Peyer's patch (tissue), 4 donors: ENCODE data around the gene FDXACB1. TPM values are rescaled to one million over a fixed set of nuclear protein-coding genes. Genes with fewer than 3 reads are reported as not detected.
"Not testable (repeated sequence)": the region's sequence is repeated elsewhere in the genome, so short reads cannot be mapped to it uniquely, and the experiment has no call there.

Experiments used
- DNase-seq, 3 donors: peaks; one replicate each; pipeline ENCODE4 v3.0.0-alpha.2; 2017 to 2019
- H3K27ac ChIP-seq, 4 donors: fragments of 200-600 bp; sonication (generic); one replicate each; pipeline ENCODE4 v1.5.1; 2016 to 2019
- H3K27me3 ChIP-seq, 2 donors: fragments of 200-600 bp; sonication (generic); one replicate each; pipeline ENCODE4 v1.5.1; 2019
- H3K36me3 ChIP-seq, 3 donors: fragments of 200-600 bp; sonication (generic); one replicate each; pipeline ENCODE4 v1.5.1; 2016 to 2019
- H3K4me1 ChIP-seq, 4 donors: fragments of 200-600 bp; sonication (generic); one replicate each; pipeline ENCODE4 v1.5.1; 2016 to 2019
- H3K4me3 ChIP-seq, 4 donors: fragments of 200-600 bp; sonication (generic); 1 replicate in 3 of 4; 2 replicates in 1 of 4; pipeline ENCODE4 v1.5.1; 2016 to 2019; ENCODE audit warnings: mild to moderate bottlenecking in 1 of 4
- H3K9me3 ChIP-seq, 4 donors: fragments of 200-600 bp; sonication (generic); one replicate each; pipeline ENCODE4 v1.5.1; 2016 to 2019; ENCODE audit warnings: mild to moderate bottlenecking in 1 of 4
- CTCF ChIP-seq, 6 experiments: fragments of 450-650 bp in 4 of 6; fragments of 200-600 bp in 2 of 6; sonication (generic) in 1 of 6; IDR thresholded peaks; one replicate each; pipeline ENCODE4 v1.5.1; 2017 to 2019; ENCODE audit warnings: antibody characterized with exemption in 6 of 6, mild to moderate bottlenecking in 3 of 6, moderate library complexity in 1 of 6
- POLR2A ChIP-seq, 2 donors: fragments of 450-650 bp; IDR thresholded peaks; one replicate each; pipeline ENCODE4 v1.5.1; 2017; ENCODE audit warnings: antibody characterized with exemption in 2 of 2, mild to moderate bottlenecking in 2 of 2, moderate library complexity in 2 of 2
- total RNA-seq, 4 donors: library from RNA; depleted of rRNA; stranded (reverse); fragments of >200 nt; gene quantifications; one replicate each; pipeline ENCODE4 v1.1.0, GENCODE V29; 2016

FDXACB1 gene
- total RNA-seq, 4 donors from 2014 or later, result 0.53 to 1.7 (median 1.1) TPM

GRCh38 chr11:111906680-111907079 lies 27.7 kb upstream of the FDXACB1 start:
- DNase-seq, result no peak
- TF ChIP-seq CTCF (IDR thresholded peaks at IDR 0.05), result no peak
- TF ChIP-seq POLR2A (IDR thresholded peaks at IDR 0.05), result no peak
- Histone ChIP-seq H3K4me3 (no peak overlapping the region), H3K36me3 (no peaks in the 10 kb centered on the region), H3K27ac (no peak overlapping the region), H3K9me3 (no peaks in the 10 kb centered on the region), H3K27me3 (no peaks in the 10 kb centered on the region), H3K4me1 (no peaks in the 10 kb centered on the region)

- Histone ChIP-seq H3K27ac (no peak overlapping the region), H3K36me3 (no peaks in the 10 kb centered on the region), H3K27me3 (no peaks in the 10 kb centered on the region), H3K4me1 (no peaks in the 10 kb centered on the region), H3K4me3 (no peak overlapping the region), H3K9me3 (no peaks in the 10 kb centered on the region)
- no peak for TF ChIP-seq CTCF (IDR thresholded peaks at IDR 0.05)
- TF ChIP-seq POLR2A (IDR thresholded peaks at IDR 0.05), result no peak
- no peak for DNase-seq
Observed at GRCh38 chr11:111905411-111905810, 26.4 kb upstream of the FDXACB1 start.

GRCh38 chr11:111886844-111887243 lies 7.9 kb upstream of the FDXACB1 start:
- Histone ChIP-seq H3K9me3 (no peaks in the 10 kb centered on the region), H3K27ac (no peak overlapping the region), H3K4me3 (no peak overlapping the region), H3K27me3 (no peaks in the 10 kb centered on the region), H3K4me1 (no peaks in the 10 kb centered on the region), H3K36me3 (no peaks in the 10 kb centered on the region)
- TF ChIP-seq POLR2A (IDR thresholded peaks at IDR 0.05) (no peak), CTCF (IDR thresholded peaks at IDR 0.05) (no peak)
- DNase-seq, result no peak

- no peaks in the 10 kb centered on the region for H3K27me3 ChIP-seq
- no peak overlapping the region for H3K27ac ChIP-seq
- no peak overlapping the region for H3K4me3 ChIP-seq
- H3K36me3 ChIP-seq, result no peaks in the 10 kb centered on the region
- no peak for DNase-seq
- no peaks in the 10 kb centered on the region for H3K4me1 ChIP-seq
- TF ChIP-seq CTCF (IDR thresholded peaks at IDR 0.05), result no peak
- no peaks in the 10 kb centered on the region for H3K9me3 ChIP-seq
Observed at GRCh38 chr11:111886032-111886431, 7.1 kb upstream of the FDXACB1 start.

- not testable (repeated sequence) for H3K4me1 ChIP-seq, DNase-seq, H3K9me3 ChIP-seq, H3K27ac ChIP-seq, H3K27me3 ChIP-seq, H3K4me3 ChIP-seq, H3K36me3 ChIP-seq
Observed at GRCh38 chr11:111885053-111885452, 6.1 kb upstream of the FDXACB1 start.

- Histone ChIP-seq H3K9me3 (no peaks in the 10 kb centered on the region), H3K4me3 (no peak overlapping the region), H3K36me3 (no peaks in the 10 kb centered on the region), H3K4me1 (peaks cover 0 to 4% (median 2%) of the 10 kb centered on the region in 4 donors), H3K27me3 (no peaks in the 10 kb centered on the region), H3K27ac (no peak overlapping the region)
- DNase-seq, result no peak
- TF ChIP-seq POLR2A (IDR thresholded peaks at IDR 0.05) (no peak), CTCF (IDR thresholded peaks at IDR 0.05) (no peak)
Observed at GRCh38 chr11:111882202-111882601, 3.2 kb upstream of the FDXACB1 start.
